ENCODE results near the gene AGPS.
"Not testable (repeated sequence)": the region's sequence is repeated elsewhere in the genome, so short reads cannot be mapped to it uniquely, and the experiment has no call there.

AGPS gene

GRCh38 chr2:177471990-177472389 is 79.4 kb downstream of the AGPS start:
- DNase-seq (ENCODE audit: low read depth in 2 of 2), result no peak

GRCh38 chr2:177474301-177474700 is 81.7 kb downstream of the AGPS start:
- DNase-seq (ENCODE audit: low read depth in 2 of 2), result no peak

- peak; percentile 34 to 44 for DNase-seq (ENCODE audit: low read depth in 2 of 2)
Measured at GRCh38 chr2:177474998-177475397, 82.4 kb downstream of the AGPS start.

GRCh38 chr2:177476897-177477296 is 84.3 kb downstream of the AGPS start:
- DNase-seq (ENCODE audit: low read depth in 2 of 2), result no peak

GRCh38 chr2:177478029-177478428 is 85.5 kb downstream of the AGPS start:
- no peak for DNase-seq (ENCODE audit: low read depth in 2 of 2)

GRCh38 chr2:177478907-177479306 is 86.3 kb downstream of the AGPS start:
- no peak for DNase-seq (ENCODE audit: low read depth in 2 of 2)

GRCh38 chr2:177482195-177482594 is 89.6 kb downstream of the AGPS start:
- no peak for DNase-seq (ENCODE audit: low read depth in 2 of 2)

GRCh38 chr2:177483531-177483930 is 91.0 kb downstream of the AGPS start:
- no peak for DNase-seq (ENCODE audit: low read depth in 2 of 2)

GRCh38 chr2:177484180-177484795 is 91.7 kb downstream of the AGPS start:
- peak in 1 of 2 experiments; percentile 1 for DNase-seq (ENCODE audit: low read depth in 2 of 2)

GRCh38 chr2:177485657-177486056 is 93.1 kb downstream of the AGPS start:
- DNase-seq (ENCODE audit: low read depth in 2 of 2), result not testable (repeated sequence)

- peak; percentile 23 to 25 for DNase-seq (ENCODE audit: low read depth in 2 of 2)
Measured at GRCh38 chr2:177489719-177490301, 97.2 kb downstream of the AGPS start.

GRCh38 chr2:177495945-177496344 is 103.4 kb downstream of the AGPS start:
- DNase-seq (ENCODE audit: low read depth in 2 of 2), result no peak

- DNase-seq (ENCODE audit: low read depth in 2 of 2), result no peak
Measured at GRCh38 chr2:177496921-177497320, 104.3 kb downstream of the AGPS start.

- no peak for DNase-seq (ENCODE audit: low read depth in 2 of 2)
Measured at GRCh38 chr2:177501186-177501585, 108.6 kb downstream of the AGPS start.

- DNase-seq (ENCODE audit: low read depth in 2 of 2), result no peak
Measured at GRCh38 chr2:177506505-177506904, 113.9 kb downstream of the AGPS start.

GRCh38 chr2:177506998-177507397 is 114.4 kb downstream of the AGPS start:
- no peak for DNase-seq (ENCODE audit: low read depth in 2 of 2)

- no peak for DNase-seq (ENCODE audit: low read depth in 2 of 2)
Measured at GRCh38 chr2:177516824-177517544, 124.4 kb downstream of the AGPS start.

- no peak for DNase-seq (ENCODE audit: low read depth in 2 of 2)
Measured at GRCh38 chr2:177518754-177519153, 126.2 kb downstream of the AGPS start.

GRCh38 chr2:177519534-177520115 is 127.1 kb downstream of the AGPS start:
- no peak for DNase-seq (ENCODE audit: low read depth in 2 of 2)

GRCh38 chr2:177520324-177520723 is 127.8 kb downstream of the AGPS start:
- DNase-seq (ENCODE audit: low read depth in 2 of 2), result no peak

- no peak for DNase-seq (ENCODE audit: low read depth in 2 of 2)
Measured at GRCh38 chr2:177523781-177524180, 131.2 kb downstream of the AGPS start.

GRCh38 chr2:177525351-177525924 is 132.9 kb downstream of the AGPS start:
- no peak for DNase-seq (ENCODE audit: low read depth in 2 of 2)
